HEK293 (cell line): Measurements from ENCODE around the gene SLC38A9.

ENCODE experiments used
- ZNF302 ChIP-seq: fragments of 450-650 bp; formaldehyde crosslinking; IDR thresholded peaks from 2 replicates; pipeline ENCODE4 v1.5.1; 2016; ENCODE audit warnings: missing biosample characterization, missing genetic modification characterization, low read depth
- ZNF776 ChIP-seq: fragments of 450-650 bp; formaldehyde crosslinking; IDR thresholded peaks from 2 replicates; pipeline ENCODE4 v1.5.0; 2017; ENCODE audit warnings: missing biosample characterization, missing genetic modification characterization, borderline replicate concordance
- TF ChIP-seq, protein P1 (sequence below): fragments of 450-650 bp; formaldehyde crosslinking; IDR thresholded peaks from 2 replicates; pipeline ENCODE4 v1.5.1; 2016; ENCODE audit warnings: missing biosample characterization, missing genetic modification characterization

- TF ChIP-seq ZNF302 (tag by site-specific recombination) (no peak), ZNF776 (tag by site-specific recombination) (no peak)
- TF ChIP-seq, protein P1, sequence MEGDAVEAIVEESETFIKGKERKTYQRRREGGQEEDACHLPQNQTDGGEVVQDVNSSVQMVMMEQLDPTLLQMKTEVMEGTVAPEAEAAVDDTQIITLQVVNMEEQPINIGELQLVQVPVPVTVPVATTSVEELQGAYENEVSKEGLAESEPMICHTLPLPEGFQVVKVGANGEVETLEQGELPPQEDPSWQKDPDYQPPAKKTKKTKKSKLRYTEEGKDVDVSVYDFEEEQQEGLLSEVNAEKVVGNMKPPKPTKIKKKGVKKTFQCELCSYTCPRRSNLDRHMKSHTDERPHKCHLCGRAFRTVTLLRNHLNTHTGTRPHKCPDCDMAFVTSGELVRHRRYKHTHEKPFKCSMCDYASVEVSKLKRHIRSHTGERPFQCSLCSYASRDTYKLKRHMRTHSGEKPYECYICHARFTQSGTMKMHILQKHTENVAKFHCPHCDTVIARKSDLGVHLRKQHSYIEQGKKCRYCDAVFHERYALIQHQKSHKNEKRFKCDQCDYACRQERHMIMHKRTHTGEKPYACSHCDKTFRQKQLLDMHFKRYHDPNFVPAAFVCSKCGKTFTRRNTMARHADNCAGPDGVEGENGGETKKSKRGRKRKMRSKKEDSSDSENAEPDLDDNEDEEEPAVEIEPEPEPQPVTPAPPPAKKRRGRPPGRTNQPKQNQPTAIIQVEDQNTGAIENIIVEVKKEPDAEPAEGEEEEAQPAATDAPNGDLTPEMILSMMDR (tag by site-specific recombination) = no peak
Measured at GRCh38 chr5:55582256-55582655, 129.9 kb downstream of the SLC38A9 start.
